Parathyroid adenoma (tissue), 2 donors: ENCODE results near the gene ITPR1.

Experiments used
- H2AFZ ChIP-seq: fragments of 300-600 bp; sonication (generic); one replicate; pipeline ENCODE4 v1.7.0; 2017; ENCODE audit warnings: antibody characterized with exemption, mild to moderate bottlenecking
- H3K27ac ChIP-seq: fragments of 300-600 bp; sonication (generic); one replicate; pipeline ENCODE4 v1.7.0; 2017
- H3K27me3 ChIP-seq: fragments of 300-600 bp; sonication (generic); one replicate; pipeline ENCODE4 v1.7.0; 2017; ENCODE audit warnings: low read length; ENCODE audit not compliant: control insufficient read depth, insufficient read depth
- H3K36me3 ChIP-seq: fragments of 300-600 bp; sonication (generic); one replicate; pipeline ENCODE4 v1.7.0; 2017; ENCODE audit warnings: low read length; ENCODE audit not compliant: control insufficient read depth, insufficient read depth
- H3K4me1 ChIP-seq: fragments of 300-600 bp; sonication (generic); one replicate; pipeline ENCODE4 v1.7.0; 2017; ENCODE audit warnings: control low read depth
- H3K4me2 ChIP-seq: fragments of 300-600 bp; sonication (generic); one replicate; pipeline ENCODE4 v1.7.0; 2017; ENCODE audit warnings: low read length
- H3K4me3 ChIP-seq: fragments of 300-600 bp; sonication (generic); one replicate; pipeline ENCODE4 v1.7.0; 2017; ENCODE audit warnings: low read depth, low read length
- H3K79me2 ChIP-seq: fragments of 300-600 bp; sonication (generic); one replicate; pipeline ENCODE4 v1.7.0; 2017; ENCODE audit warnings: control low read depth
- H3K9ac ChIP-seq: fragments of 300-600 bp; sonication (generic); one replicate; pipeline ENCODE4 v1.7.0; 2017; ENCODE audit warnings: mild to moderate bottlenecking
- H3K9me3 ChIP-seq: fragments of 300-600 bp; sonication (generic); one replicate; pipeline ENCODE4 v1.7.0; 2017; ENCODE audit warnings: low read length; ENCODE audit not compliant: control insufficient read depth
- TF ChIP-seq, protein P1 (sequence below): fragments of 300-600 bp; sonication (generic); IDR thresholded peaks from one replicate; pipeline ENCODE4 v1.7.0; 2017; ENCODE audit warnings: antibody characterized with exemption, mild to moderate bottlenecking
- donor health status: primary hyperparathyroidism.

The ITPR1 gene

DNA sequence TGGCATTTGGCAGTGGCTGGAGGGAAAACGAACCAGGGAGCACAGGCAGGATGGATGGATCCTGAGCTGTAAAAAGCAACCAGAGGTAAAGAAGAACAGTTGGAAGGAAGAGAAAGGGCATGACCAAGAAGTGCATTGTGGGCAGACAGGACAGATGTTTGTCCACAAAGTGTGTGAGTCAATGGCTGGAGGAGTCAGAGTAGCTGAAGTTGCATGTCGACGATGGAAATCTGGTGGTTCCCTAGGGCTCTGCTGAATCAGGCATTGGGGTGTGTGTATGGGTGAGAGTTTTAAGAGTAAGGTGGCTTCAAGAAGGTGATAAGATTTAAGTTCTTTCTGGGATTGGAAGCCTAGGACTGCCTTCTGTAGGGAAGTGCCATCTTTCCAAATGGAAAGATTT is 272.1 kb downstream of the ITPR1 start:
- H3K4me3 ChIP-seq: no peak overlapping the region
- H3K79me2 ChIP-seq: no peaks in the 10 kb centered on the region
- H3K9ac ChIP-seq: no peak overlapping the region
- H3K4me2 ChIP-seq: no peak overlapping the region
- no peaks in the 10 kb centered on the region for H3K27me3 ChIP-seq
- H2AFZ ChIP-seq: no peak overlapping the region
- H3K4me1 ChIP-seq: peaks cover 20% of the 10 kb centered on the region
- TF ChIP-seq, protein P1, sequence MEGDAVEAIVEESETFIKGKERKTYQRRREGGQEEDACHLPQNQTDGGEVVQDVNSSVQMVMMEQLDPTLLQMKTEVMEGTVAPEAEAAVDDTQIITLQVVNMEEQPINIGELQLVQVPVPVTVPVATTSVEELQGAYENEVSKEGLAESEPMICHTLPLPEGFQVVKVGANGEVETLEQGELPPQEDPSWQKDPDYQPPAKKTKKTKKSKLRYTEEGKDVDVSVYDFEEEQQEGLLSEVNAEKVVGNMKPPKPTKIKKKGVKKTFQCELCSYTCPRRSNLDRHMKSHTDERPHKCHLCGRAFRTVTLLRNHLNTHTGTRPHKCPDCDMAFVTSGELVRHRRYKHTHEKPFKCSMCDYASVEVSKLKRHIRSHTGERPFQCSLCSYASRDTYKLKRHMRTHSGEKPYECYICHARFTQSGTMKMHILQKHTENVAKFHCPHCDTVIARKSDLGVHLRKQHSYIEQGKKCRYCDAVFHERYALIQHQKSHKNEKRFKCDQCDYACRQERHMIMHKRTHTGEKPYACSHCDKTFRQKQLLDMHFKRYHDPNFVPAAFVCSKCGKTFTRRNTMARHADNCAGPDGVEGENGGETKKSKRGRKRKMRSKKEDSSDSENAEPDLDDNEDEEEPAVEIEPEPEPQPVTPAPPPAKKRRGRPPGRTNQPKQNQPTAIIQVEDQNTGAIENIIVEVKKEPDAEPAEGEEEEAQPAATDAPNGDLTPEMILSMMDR: no peak
- no peak overlapping the region for H3K27ac ChIP-seq
- H3K36me3 ChIP-seq: no peaks in the 10 kb centered on the region
- no peaks in the 10 kb centered on the region for H3K9me3 ChIP-seq

DNA sequence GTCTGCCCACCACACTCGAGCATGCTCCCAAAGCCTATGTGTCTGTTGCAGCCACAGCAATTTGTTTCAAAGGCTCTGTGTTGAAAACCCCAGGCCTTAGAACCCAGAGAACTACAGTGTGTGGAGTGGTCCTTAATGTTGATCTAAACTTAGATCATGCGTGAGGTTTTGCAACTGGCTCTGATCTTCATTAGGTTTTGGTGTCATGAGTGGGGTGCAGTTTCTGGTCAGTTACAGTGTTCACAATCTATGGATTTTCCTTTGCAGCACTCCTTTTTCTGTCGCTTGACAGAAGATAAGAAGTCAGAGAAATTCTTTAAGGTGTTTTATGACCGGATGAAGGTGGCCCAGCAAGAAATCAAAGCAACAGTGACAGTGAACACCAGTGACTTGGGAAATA is 273.1 kb downstream of the ITPR1 start:
- Histone ChIP-seq H3K27ac (peak overlapping the region; percentile 45), H2AFZ (no peak overlapping the region), H3K4me2 (no peak overlapping the region), H3K9me3 (no peaks in the 10 kb centered on the region), H3K4me1 (peaks cover 31% of the 10 kb centered on the region), H3K36me3 (no peaks in the 10 kb centered on the region), H3K27me3 (no peaks in the 10 kb centered on the region), H3K9ac (no peak overlapping the region), H3K4me3 (no peak overlapping the region), H3K79me2 (no peaks in the 10 kb centered on the region)
- TF ChIP-seq, protein P1: no peak

DNA sequence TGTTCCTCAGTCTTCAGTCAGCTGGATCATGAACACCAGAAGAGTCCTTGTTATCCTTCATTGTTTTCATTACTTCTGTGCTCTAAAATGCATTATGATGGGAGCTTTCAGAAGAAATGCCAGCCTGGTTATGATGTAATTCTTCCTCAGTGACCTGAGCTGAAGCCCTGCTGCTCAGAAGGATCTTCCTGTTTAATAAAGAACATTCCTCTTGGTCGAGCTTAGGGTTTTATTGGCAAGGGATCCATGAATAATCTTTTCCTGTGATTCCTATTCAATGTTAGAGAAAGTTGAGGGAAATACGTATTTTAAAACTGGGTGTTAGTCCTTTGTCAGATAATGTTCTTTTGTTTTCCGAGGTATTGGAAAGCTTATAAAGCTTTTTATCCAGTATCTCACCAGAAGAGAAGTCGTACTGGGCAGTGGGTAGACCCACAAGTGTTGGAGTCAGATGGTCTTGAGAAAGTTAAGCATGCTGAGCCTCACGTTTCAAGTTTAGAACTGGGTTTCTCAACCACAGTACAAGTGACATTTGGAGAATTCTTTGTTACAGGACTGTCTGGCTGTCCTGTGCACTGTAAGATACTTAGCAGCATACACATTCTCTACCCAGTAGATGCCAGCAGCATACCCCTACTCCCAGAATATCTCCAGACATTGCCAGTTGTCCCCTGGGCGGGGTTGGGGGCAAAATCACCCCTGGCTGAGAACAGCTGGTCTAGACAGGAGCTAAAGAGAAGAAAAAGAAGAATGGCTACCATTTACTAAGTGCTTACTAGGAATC is 273.8 kb downstream of the ITPR1 start:
- Histone ChIP-seq H3K4me1 (peaks cover 37% of the 10 kb centered on the region), H3K9me3 (no peaks in the 10 kb centered on the region), H3K4me2 (no peak overlapping the region), H3K27ac (peak overlapping the region; percentile 45), H2AFZ (no peak overlapping the region), H3K36me3 (no peaks in the 10 kb centered on the region), H3K27me3 (no peaks in the 10 kb centered on the region), H3K4me3 (no peak overlapping the region), H3K79me2 (no peaks in the 10 kb centered on the region), H3K9ac (no peak overlapping the region)
- TF ChIP-seq, protein P1: no peak

DNA sequence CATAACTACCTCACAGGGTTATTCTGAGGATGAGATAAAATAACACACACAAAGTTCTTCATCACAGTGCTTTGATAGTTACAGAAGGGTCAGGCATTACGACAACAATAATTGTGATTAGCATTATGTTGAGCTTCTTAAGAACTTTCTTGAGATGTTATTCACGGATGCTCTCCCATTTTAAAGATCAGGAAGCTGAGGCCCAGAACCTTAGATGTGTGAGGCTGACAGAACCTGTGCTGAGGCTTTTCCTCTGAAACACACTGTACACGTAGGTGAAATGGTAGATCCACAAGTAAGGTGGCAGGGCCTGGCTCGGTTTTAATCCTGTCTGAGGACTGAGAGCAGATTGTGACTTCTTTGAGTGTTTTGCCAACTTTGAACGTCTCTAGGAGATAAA is 274.9 kb downstream of the ITPR1 start:
- Histone ChIP-seq H3K27ac (peak overlapping the region; percentile 50), H3K27me3 (no peaks in the 10 kb centered on the region), H3K4me3 (no peak overlapping the region), H3K4me1 (peaks cover 48% of the 10 kb centered on the region), H3K79me2 (no peaks in the 10 kb centered on the region), H3K9me3 (no peaks in the 10 kb centered on the region), H2AFZ (peak overlapping the region; percentile 52), H3K9ac (no peak overlapping the region), H3K36me3 (no peaks in the 10 kb centered on the region), H3K4me2 (no peak overlapping the region)
- TF ChIP-seq, protein P1: no peak

DNA sequence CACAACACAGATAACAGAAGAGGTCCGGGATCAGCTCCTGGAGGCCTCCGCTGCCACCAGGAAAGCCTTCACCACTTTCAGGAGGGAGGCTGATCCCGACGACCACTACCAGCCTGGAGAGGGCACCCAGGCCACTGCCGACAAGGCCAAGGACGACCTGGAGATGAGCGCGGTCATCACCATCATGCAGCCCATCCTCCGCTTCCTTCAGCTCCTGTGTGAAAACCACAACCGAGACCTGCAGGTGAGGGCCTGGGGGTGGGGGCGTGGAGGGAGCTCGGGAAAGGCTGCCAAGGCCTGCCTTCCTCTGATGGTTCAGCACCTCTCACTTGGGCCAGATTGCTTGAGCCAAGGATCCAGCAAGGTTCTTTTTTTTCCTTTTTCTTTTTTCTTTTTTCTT is 275.4 kb downstream of the ITPR1 start:
- Histone ChIP-seq H3K4me2 (no peak overlapping the region), H3K9ac (no peak overlapping the region), H3K36me3 (no peaks in the 10 kb centered on the region), H3K4me1 (peaks cover 49% of the 10 kb centered on the region), H3K4me3 (no peak overlapping the region), H3K79me2 (no peaks in the 10 kb centered on the region), H3K27ac (peak overlapping the region; percentile 50), H3K9me3 (no peaks in the 10 kb centered on the region), H3K27me3 (no peaks in the 10 kb centered on the region), H2AFZ (peak overlapping the region; percentile 52)
- TF ChIP-seq, protein P1: no peak
